HL-60 (cell line): ENCODE data around the gene ZNF77.

Experiments used
- GABPA ChIP-seq: IDR thresholded peaks from 2 replicates; pipeline ENCODE4 v1.6.1; 2012; ENCODE audit warnings: low read depth
- POLR2AphosphoS5 ChIP-seq: IDR thresholded peaks from 2 replicates; pipeline ENCODE4 v1.6.1; 2012; ENCODE audit warnings: low read depth
- SPI1 ChIP-seq: IDR thresholded peaks from 2 replicates; pipeline ENCODE4 v1.6.1; 2012; ENCODE audit warnings: low read depth, mild to moderate bottlenecking, borderline replicate concordance
- TF ChIP-seq, protein P1 (sequence below): IDR thresholded peaks from one replicate; pipeline ENCODE4 v1.5.1; 2011; ENCODE audit warnings: low read length, control low read depth, inconsistent platforms; ENCODE audit not compliant: insufficient read depth

DNA sequence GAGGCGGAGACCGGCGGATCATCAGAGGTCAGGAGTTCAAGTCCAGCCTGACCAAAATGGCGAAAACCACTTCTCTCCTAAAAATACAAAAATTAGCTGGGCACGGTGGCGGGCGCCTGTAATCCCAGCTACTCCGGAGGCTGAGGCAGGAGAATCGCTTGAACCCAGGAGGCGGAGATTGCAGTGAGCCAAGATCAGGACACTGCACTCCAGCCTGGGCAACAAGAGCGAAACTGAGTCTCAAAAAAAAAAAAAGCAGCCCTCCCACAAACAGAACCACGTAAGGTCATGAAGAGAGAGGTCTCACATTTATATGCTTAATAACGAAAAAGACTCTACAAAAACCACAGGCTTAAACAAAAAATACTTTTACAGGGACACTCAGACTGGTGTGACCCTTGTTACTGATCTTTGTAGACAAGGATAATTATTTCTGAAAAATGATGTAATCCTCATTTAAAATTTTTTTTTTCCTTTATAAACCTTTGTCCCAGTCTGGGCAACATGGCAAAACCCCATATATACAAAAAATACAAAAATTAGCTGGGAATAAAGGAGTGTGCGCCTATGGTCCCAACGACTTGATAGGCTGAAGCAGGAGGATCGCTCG, 909 bp upstream of the ZNF77 start:
- TF ChIP-seq, protein P1, sequence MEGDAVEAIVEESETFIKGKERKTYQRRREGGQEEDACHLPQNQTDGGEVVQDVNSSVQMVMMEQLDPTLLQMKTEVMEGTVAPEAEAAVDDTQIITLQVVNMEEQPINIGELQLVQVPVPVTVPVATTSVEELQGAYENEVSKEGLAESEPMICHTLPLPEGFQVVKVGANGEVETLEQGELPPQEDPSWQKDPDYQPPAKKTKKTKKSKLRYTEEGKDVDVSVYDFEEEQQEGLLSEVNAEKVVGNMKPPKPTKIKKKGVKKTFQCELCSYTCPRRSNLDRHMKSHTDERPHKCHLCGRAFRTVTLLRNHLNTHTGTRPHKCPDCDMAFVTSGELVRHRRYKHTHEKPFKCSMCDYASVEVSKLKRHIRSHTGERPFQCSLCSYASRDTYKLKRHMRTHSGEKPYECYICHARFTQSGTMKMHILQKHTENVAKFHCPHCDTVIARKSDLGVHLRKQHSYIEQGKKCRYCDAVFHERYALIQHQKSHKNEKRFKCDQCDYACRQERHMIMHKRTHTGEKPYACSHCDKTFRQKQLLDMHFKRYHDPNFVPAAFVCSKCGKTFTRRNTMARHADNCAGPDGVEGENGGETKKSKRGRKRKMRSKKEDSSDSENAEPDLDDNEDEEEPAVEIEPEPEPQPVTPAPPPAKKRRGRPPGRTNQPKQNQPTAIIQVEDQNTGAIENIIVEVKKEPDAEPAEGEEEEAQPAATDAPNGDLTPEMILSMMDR: no peak
- TF ChIP-seq POLR2AphosphoS5 (no peak), GABPA (no peak), SPI1 (no peak)
